ENCODE data around the gene DNAH10.

Gene DNAH10

GRCh38 chr12:123830675-123831074 lies 68.6 kb downstream of the DNAH10 start:
- no peak for DNase-seq (ENCODE audit: low read depth, low spot score)
- no peak overlapping the region for H3K27ac ChIP-seq

- no peak for DNase-seq (ENCODE audit: low read depth, low spot score)
Measured at GRCh38 chr12:123832052-123832451, 70.0 kb downstream of the DNAH10 start.

GRCh38 chr12:123833830-123834229 lies 71.7 kb downstream of the DNAH10 start:
- DNase-seq (ENCODE audit: low read depth, low spot score): no peak
- H3K27ac ChIP-seq: no peak overlapping the region

More at GRCh38 chr12:123832052-123832451, 70.0 kb downstream of the DNAH10 start:
- no peak overlapping the region for H3K27ac ChIP-seq

- no peak for DNase-seq (ENCODE audit: low read depth, low spot score)
- no peak overlapping the region for H3K27ac ChIP-seq
Measured at GRCh38 chr12:123834845-123835244, 72.7 kb downstream of the DNAH10 start.

- H3K27ac ChIP-seq: no peak overlapping the region
- DNase-seq (ENCODE audit: low read depth, low spot score): no peak
Measured at GRCh38 chr12:123836292-123836691, 74.2 kb downstream of the DNAH10 start.

GRCh38 chr12:123839826-123840225 lies 77.7 kb downstream of the DNAH10 start:
- H3K27ac ChIP-seq: no peak overlapping the region
- DNase-seq (ENCODE audit: low read depth, low spot score): no peak

- H3K27ac ChIP-seq: no peak overlapping the region
- DNase-seq (ENCODE audit: low read depth, low spot score): no peak
Measured at GRCh38 chr12:123840765-123841425, 78.8 kb downstream of the DNAH10 start.

GRCh38 chr12:123843912-123844748 lies 82.0 kb downstream of the DNAH10 start:
- peak; percentile 10 for DNase-seq (ENCODE audit: low read depth, low spot score)
- H3K27ac ChIP-seq: no peak overlapping the region

- H3K27ac ChIP-seq: no peak overlapping the region
- no peak for DNase-seq (ENCODE audit: low read depth, low spot score)
Measured at GRCh38 chr12:123845881-123846280, 83.8 kb downstream of the DNAH10 start.

GRCh38 chr12:123846340-123846739 lies 84.2 kb downstream of the DNAH10 start:
- DNase-seq (ENCODE audit: low read depth, low spot score): no peak
- H3K27ac ChIP-seq: no peak overlapping the region

GRCh38 chr12:123847019-123847418 lies 84.9 kb downstream of the DNAH10 start:
- no peak overlapping the region for H3K27ac ChIP-seq
- no peak for DNase-seq (ENCODE audit: low read depth, low spot score)

- no peak for DNase-seq (ENCODE audit: low read depth, low spot score)
- no peak overlapping the region for H3K27ac ChIP-seq
Measured at GRCh38 chr12:123847876-123848275, 85.8 kb downstream of the DNAH10 start.

GRCh38 chr12:123849517-123849916 lies 87.4 kb downstream of the DNAH10 start:
- no peak for DNase-seq (ENCODE audit: low read depth, low spot score)
- H3K27ac ChIP-seq: no peak overlapping the region

GRCh38 chr12:123850246-123851134 lies 88.4 kb downstream of the DNAH10 start:
- no peak for DNase-seq (ENCODE audit: low read depth, low spot score)
- no peak overlapping the region for H3K27ac ChIP-seq

- no peak for DNase-seq (ENCODE audit: low read depth, low spot score)
- H3K27ac ChIP-seq: no peak overlapping the region
Measured at GRCh38 chr12:123853396-123854070, 91.4 kb downstream of the DNAH10 start.

- no peak overlapping the region for H3K27ac ChIP-seq
- no peak for DNase-seq (ENCODE audit: low read depth, low spot score)
Measured at GRCh38 chr12:123854232-123854631, 92.1 kb downstream of the DNAH10 start.

- H3K27ac ChIP-seq: no peak overlapping the region
- DNase-seq (ENCODE audit: low read depth, low spot score): no peak
Measured at GRCh38 chr12:123854918-123855317, 92.8 kb downstream of the DNAH10 start.

GRCh38 chr12:123856681-123857080 lies 94.6 kb downstream of the DNAH10 start:
- DNase-seq (ENCODE audit: low read depth, low spot score): no peak
- no peak overlapping the region for H3K27ac ChIP-seq

- H3K27ac ChIP-seq: no peak overlapping the region
- DNase-seq (ENCODE audit: low read depth, low spot score): no peak
Measured at GRCh38 chr12:123858176-123858575, 96.1 kb downstream of the DNAH10 start.

- H3K27ac ChIP-seq: no peak overlapping the region
- DNase-seq (ENCODE audit: low read depth, low spot score): no peak
Measured at GRCh38 chr12:123859035-123859434, 96.9 kb downstream of the DNAH10 start.

Measured in epithelial cell of prostate (primary cell).